Measurements from ENCODE around the gene AMIGO3. TPM values are rescaled to one million over a fixed set of nuclear protein-coding genes. Genes with fewer than 3 reads are reported as not detected.

The AMIGO3 gene
- total RNA-seq, 1 experiment from 2014 or later = 0.73 TPM

GRCh38 chr3:49683162-49683561 is 36.3 kb downstream of the AMIGO3 start:
- no peak overlapping the region for H3K27ac Mint-ChIP-seq (ENCODE audit: unreplicated experiment)
- CTCF ChIA-PET = interaction anchor here (0.6 kb wide), 1 partner anchor 143 kb away, joined by 4 read pairs; no protein-coding TSS in a partner anchor
- intact Hi-C loops (cut with micrococcal nuclease; ENCODE audit: unreplicated experiment) = no loop called here
- no peaks in the 10 kb centered on the region for H3K9me3 Mint-ChIP-seq (ENCODE audit: low read depth, unreplicated experiment)
- TF ChIP-seq CTCF (IDR thresholded peaks at IDR 0.05; ENCODE audit: unreplicated experiment) = no peak
- H3K36me3 Mint-ChIP-seq (ENCODE audit: insufficient read depth, unreplicated experiment) = peaks cover 19% of the 10 kb centered on the region
- H3K27me3 Mint-ChIP-seq (ENCODE audit: unreplicated experiment) = no peaks in the 10 kb centered on the region
- BruUV-seq (replicated peaks) = no TSS peak
- no peaks in the 10 kb centered on the region for H3K4me1 Mint-ChIP-seq (ENCODE audit: low read depth, unreplicated experiment)
- no peak overlapping the region for H3K4me3 Mint-ChIP-seq (ENCODE audit: low read depth, unreplicated experiment)
- no peak for DNase-seq

- no TSS peak for BruUV-seq (replicated peaks)
- Mint-ChIP-seq H3K4me3 (ENCODE audit: low read depth, unreplicated experiment) (no peak overlapping the region), H3K27ac (ENCODE audit: unreplicated experiment) (no peak overlapping the region), H3K27me3 (ENCODE audit: unreplicated experiment) (no peaks in the 10 kb centered on the region), H3K4me1 (ENCODE audit: low read depth, unreplicated experiment) (no peaks in the 10 kb centered on the region), H3K36me3 (ENCODE audit: insufficient read depth, unreplicated experiment) (peaks cover 12% of the 10 kb centered on the region), H3K9me3 (ENCODE audit: low read depth, unreplicated experiment) (no peaks in the 10 kb centered on the region)
- CTCF ChIA-PET = no interaction called here
- intact Hi-C loops (cut with micrococcal nuclease; ENCODE audit: unreplicated experiment) = no loop called here
- no peak for DNase-seq
- TF ChIP-seq CTCF (IDR thresholded peaks at IDR 0.05; ENCODE audit: unreplicated experiment) = no peak
Observed at GRCh38 chr3:49681543-49681942, 37.9 kb downstream of the AMIGO3 start.

GRCh38 chr3:49681232-49681522 is 38.3 kb downstream of the AMIGO3 start:
- Mint-ChIP-seq H3K4me3 (ENCODE audit: low read depth, unreplicated experiment) (no peak overlapping the region), H3K4me1 (ENCODE audit: low read depth, unreplicated experiment) (no peaks in the 10 kb centered on the region), H3K27ac (ENCODE audit: unreplicated experiment) (no peak overlapping the region), H3K27me3 (ENCODE audit: unreplicated experiment) (no peaks in the 10 kb centered on the region), H3K36me3 (ENCODE audit: insufficient read depth, unreplicated experiment) (peaks cover 8% of the 10 kb centered on the region), H3K9me3 (ENCODE audit: low read depth, unreplicated experiment) (no peaks in the 10 kb centered on the region)
- intact Hi-C loops (cut with micrococcal nuclease; ENCODE audit: unreplicated experiment) = no loop called here
- BruUV-seq (replicated peaks) = no TSS peak
- DNase-seq = no peak
- TF ChIP-seq CTCF (IDR thresholded peaks at IDR 0.05; ENCODE audit: unreplicated experiment) = no peak
- CTCF ChIA-PET = no interaction called here

- H3K27ac Mint-ChIP-seq (ENCODE audit: unreplicated experiment) = no peak overlapping the region
- no peak overlapping the region for H3K4me3 Mint-ChIP-seq (ENCODE audit: low read depth, unreplicated experiment)
- peaks cover 10% of the 10 kb centered on the region for H3K36me3 Mint-ChIP-seq (ENCODE audit: insufficient read depth, unreplicated experiment)
- H3K27me3 Mint-ChIP-seq (ENCODE audit: unreplicated experiment) = no peaks in the 10 kb centered on the region
- BruUV-seq (replicated peaks) = no TSS peak
- intact Hi-C loops (cut with micrococcal nuclease; ENCODE audit: unreplicated experiment) = no loop called here
- H3K9me3 Mint-ChIP-seq (ENCODE audit: low read depth, unreplicated experiment) = no peaks in the 10 kb centered on the region
- no peak for TF ChIP-seq CTCF (IDR thresholded peaks at IDR 0.05; ENCODE audit: unreplicated experiment)
- H3K4me1 Mint-ChIP-seq (ENCODE audit: low read depth, unreplicated experiment) = peaks cover 3% of the 10 kb centered on the region
- CTCF ChIA-PET = no interaction called here
- DNase-seq = no peak
Observed at GRCh38 chr3:49680493-49681231, 38.8 kb downstream of the AMIGO3 start.
